ENCODE results near the gene SOX5.

The SOX5 gene

DNA sequence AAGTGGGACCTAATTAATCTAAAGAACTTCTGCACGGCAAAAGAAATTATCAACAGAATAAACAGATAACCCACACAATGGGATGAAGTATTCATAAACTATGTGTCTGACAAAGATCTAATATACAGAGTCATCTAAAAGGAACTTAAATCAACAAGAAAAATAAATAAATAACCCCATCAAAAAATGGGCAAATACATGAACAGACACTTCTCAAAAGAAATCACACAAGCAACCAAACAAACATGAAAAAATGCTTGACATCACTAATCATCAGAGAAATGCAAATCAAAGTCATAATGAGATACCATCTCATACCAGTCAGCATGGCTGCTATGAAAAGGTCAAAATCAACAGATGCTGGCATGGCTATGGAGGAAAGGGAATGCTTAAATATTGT, 466.9 kb downstream of the SOX5 start:
- Histone ChIP-seq H3K36me3 (ENCODE audit: insufficient read depth, low read length) (no peaks in the 10 kb centered on the region), H3K9me3 (ENCODE audit: control insufficient read depth, insufficient read depth, low read length) (no peaks in the 10 kb centered on the region), H3K4me1 (ENCODE audit: insufficient read depth, low read length) (no peaks in the 10 kb centered on the region), H3K9ac (ENCODE audit: low read depth, low read length) (no peak overlapping the region)
